HG03460 (cell line): Measurements from ENCODE around the gene ISLR.

ENCODE experiments used
- ATAC-seq: cut with Tn5 transposase; IDR thresholded peaks from one replicate; pipeline ENCODE4 v1.9.1; 2021; ENCODE audit not compliant: unreplicated experiment

Gene ISLR

DNA sequence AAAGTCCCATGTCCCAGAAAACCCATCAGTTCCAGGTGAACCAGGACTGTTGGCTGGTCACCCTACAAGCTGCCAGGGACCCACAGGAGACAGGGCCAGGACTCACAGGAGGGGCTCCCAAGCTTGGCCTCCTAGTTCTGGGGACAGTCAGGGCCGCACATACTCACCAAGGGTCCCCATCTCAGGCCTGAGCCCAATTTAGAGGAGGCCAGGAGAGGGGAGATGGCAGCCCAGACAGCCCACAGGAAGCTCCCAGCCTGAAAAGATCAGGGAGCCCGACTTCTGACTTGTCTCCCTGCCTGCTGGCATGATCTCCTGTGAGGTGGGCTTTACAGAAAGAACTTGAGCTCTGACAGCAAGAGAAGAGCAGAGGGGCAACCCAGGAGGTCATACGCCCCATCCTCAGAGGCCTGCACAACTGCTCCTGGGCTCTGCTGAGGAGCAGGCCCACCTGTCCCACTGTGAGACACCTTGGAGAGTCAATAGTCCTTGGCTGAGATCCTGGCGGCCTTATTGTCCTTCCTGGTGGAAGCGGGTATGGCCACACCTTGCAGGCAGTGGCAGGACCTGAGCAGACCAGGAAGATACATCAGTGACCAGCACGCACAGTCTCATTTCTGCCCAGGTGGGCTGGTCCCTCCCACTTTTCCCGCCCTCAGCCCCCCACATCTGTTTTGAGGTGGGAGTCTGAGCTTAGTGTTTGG, 2.5 kb upstream of the ISLR start:
- no peak for ATAC-seq

- ATAC-seq: no peak
Observed at GRCh38 chr15:74171965-74172541, 1.5 kb upstream of the ISLR start.

- no peak for ATAC-seq
Observed at GRCh38 chr15:74172701-74173379, 670 bp upstream of the ISLR start.

- ATAC-seq: no peak
Observed at GRCh38 chr15:74174219-74174957, 878 bp downstream of the ISLR start.

GRCh38 chr15:74174958-74175253, 1.4 kb downstream of the ISLR start:
- no peak for ATAC-seq

DNA sequence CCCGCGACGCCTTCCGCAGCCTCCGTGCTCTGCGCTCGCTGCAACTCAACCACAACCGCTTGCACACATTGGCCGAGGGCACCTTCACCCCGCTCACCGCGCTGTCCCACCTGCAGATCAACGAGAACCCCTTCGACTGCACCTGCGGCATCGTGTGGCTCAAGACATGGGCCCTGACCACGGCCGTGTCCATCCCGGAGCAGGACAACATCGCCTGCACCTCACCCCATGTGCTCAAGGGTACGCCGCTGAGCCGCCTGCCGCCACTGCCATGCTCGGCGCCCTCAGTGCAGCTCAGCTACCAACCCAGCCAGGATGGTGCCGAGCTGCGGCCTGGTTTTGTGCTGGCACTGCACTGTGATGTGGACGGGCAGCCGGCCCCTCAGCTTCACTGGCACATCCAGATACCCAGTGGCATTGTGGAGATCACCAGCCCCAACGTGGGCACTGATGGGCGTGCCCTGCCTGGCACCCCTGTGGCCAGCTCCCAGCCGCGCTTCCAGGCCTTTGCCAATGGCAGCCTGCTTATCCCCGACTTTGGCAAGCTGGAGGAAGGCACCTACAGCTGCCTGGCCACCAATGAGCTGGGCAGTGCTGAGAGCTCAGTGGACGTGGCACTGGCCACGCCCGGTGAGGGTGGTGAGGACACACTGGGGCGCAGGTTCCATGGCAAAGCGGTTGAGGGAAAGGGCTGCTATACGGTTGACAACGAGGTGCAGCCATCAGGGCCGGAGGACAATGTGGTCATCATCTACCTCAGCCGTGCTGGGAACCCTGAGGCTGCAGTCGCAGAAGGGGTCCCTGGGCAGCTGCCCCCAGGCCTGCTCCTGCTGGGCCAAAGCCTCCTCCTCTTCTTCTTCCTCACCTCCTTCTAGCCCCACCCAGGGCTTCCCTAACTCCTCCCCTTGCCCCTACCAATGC, 2.0 kb downstream of the ISLR start:
- ATAC-seq: no peak

GRCh38 chr15:74176262-74177214, 3.0 kb downstream of the ISLR start:
- ATAC-seq: no peak

DNA sequence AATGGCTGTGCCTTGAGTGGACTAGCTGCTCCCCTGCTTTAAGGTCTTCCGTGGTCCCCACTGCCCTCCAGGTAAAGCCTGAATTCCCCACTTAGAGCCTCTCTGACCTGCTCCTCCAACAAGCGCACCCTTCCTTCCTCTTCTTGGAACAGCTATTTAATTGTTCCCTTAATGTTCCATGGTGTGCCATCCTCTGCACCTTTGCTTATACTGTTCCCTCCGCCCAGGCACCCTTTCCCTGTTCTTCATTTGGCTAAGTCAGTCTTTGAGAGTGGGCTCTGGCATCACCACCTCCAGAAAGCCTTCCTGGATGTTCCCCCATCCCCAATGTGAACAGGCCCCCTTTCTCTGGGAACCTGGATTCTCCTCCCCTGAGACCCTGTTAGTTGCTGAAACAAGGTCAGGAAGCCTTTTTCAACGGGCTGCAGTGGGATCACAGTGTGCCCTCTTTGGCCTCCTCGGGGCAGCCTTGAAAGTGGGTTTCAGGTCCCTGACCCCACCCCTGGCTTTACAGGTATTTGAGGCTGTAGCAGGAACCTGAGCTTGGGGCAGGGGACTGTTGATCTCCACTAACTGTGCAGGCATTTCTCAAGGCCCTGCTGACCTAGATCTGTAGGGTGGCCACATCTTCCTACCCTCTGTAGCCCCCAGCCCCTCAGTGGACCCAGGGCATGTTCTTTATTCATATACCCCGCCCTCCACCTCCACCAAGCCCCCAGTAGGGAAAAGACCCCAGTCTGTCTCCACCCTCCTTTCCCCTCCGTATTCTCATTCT, 5.0 kb downstream of the ISLR start:
- ATAC-seq: no peak

DNA sequence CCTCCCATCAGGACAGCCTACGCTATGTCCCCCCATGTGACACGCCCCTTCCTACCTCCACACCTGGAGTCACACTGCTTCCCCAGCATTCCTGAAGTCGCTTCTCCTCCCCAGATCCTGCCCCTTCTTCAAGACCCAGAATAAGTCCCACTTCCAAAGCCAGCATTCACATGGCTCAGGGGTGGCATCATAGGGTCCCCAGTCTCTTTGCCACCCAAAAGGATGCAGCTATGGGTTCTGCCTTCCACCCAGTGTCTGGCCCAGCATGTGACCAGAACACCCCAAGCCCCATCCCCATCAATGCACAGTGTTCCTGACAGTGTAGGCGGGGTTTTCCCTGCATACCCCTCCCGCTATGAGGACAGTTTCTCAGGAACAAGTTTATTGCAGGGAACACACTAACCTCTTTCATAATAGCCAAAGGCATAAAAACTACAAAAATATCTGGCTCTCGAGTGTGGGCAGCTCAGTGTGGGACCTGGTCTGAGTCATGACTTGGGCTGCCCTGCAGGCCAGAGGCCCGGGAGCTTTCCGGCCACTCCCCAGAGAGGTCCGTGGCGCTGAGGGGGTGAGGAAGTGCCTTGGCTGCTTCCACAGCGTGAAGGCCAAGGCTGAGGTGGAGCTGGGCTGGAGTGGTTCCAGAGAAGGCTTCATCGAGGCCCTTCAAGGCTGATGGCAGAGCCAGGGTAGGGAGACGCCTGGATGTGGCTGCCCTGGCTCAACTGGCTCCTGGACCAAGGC, 5.8 kb downstream of the ISLR start:
- no peak for ATAC-seq

DNA sequence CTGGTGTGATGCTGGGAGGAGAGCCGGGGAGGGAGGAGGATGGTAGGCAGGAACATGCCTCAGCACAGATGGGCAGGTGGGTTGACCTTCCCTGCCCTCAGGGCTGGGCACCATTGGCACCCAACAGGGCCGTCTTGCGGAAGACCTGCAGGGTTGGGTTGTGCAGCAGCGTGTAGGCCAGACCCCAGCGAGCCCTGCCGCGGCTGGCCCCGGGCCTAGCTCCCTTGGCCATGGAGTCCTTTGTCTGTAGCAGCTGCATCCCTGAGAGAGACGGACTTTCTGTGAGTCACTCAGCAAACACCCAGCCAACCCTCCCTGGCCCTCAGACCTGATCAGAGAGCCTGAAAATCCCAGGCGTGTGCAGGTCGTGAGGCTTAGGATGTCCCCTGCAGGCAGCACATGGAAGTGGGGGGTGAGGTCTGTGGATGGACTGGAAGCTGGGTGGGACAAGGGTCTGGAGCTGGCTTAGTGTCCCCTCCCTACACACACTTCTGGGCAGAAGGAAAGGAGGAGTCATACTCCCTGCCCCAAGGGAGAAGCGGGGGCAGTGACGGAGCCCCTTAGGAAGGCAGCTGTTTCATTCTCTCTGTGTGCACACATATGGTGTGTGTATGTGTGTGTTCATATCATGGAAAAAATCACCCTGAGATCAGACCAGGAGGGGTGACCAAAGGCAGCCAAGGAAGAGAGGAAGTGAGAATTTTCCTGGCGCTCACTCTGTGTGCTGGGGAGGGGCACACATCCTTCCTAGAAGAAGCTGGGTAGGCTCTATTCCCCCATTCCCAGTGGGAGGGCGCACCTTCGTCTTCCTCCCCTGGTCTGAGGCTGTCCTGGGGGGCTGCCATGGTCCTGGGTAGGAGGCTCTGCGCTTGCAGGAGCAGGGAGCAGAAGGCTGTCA, 6.7 kb downstream of the ISLR start:
- ATAC-seq: no peak

DNA sequence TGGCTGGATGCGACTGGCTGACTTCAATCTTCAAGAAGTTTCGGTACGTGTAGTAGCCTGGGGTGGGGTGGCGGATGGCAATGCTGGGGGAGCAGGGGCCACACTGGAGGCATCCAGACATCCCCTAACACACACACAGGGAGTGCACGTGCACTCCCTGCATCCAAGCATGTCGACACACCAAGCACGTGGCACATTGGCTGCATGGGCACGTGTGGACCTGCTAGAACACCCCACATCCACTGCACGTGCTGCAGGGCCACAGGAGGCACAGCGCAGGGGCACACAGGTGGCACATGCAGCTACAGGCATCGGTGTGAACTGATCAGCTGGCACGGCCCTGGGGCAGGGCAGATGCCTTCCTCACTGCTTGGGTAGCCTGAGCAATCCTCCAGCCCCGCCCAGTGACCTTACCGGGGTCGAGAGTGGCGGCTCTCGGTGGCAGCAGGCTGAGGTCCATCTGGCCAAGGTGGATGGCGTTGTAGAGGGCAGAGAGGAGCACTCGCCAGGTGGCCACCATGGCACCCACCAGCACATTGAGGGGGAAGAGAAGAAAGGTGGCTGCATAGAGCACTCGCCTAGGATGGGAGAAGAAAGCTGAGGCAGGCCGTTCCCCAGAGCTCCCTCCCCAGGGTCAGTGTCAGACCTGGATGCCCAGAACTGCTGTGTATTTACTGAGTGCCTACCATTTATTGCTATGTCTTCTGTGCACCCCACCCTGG, 7.5 kb downstream of the ISLR start:
- no peak for ATAC-seq

GRCh38 chr15:74182131-74182530, 8.6 kb downstream of the ISLR start:
- no peak for ATAC-seq

GRCh38 chr15:74184582-74185091, 11.1 kb downstream of the ISLR start:
- no peak for ATAC-seq

GRCh38 chr15:74185710-74186348, 12.3 kb downstream of the ISLR start:
- no peak for ATAC-seq

- ATAC-seq: no peak
Observed at GRCh38 chr15:74188216-74188615, 14.7 kb downstream of the ISLR start.

GRCh38 chr15:74191798-74192197, 18.3 kb downstream of the ISLR start:
- ATAC-seq: no peak
